GM21423 (cell line): ENCODE data around the gene ZC3H12A.
A peak's percentile ranks its signal among the peaks of the same experiment; 100 is the strongest.

Source experiments
- ATAC-seq: cut with Tn5 transposase; IDR thresholded peaks from one replicate; pipeline ENCODE4 v1.9.1; 2021; ENCODE audit warnings: mild to moderate bottlenecking, moderate library complexity; ENCODE audit not compliant: unreplicated experiment

The ZC3H12A gene

DNA sequence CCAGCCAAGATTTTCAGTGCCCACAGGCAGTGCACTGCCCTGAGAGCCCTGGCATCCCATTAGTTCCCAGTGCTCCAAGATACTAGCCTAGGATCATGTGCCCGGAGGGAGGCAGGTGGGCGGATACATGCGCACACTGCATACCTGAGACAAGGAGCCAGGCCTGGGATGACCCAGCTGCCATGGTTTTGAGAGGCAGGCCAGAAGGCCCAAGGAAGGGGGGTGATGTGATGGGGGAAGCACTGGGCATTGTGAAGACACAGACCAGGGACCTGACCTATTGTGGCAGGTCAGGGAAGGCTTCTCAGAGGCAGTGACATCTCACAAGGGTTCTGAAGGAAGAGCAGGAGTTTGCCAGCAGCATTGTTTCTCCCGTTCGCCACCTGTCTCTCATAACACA lies 3.6 kb downstream of the ZC3H12A start:
- no peak for ATAC-seq

GRCh38 chr1:37478451-37478881 lies 4.1 kb downstream of the ZC3H12A start:
- no peak for ATAC-seq

DNA sequence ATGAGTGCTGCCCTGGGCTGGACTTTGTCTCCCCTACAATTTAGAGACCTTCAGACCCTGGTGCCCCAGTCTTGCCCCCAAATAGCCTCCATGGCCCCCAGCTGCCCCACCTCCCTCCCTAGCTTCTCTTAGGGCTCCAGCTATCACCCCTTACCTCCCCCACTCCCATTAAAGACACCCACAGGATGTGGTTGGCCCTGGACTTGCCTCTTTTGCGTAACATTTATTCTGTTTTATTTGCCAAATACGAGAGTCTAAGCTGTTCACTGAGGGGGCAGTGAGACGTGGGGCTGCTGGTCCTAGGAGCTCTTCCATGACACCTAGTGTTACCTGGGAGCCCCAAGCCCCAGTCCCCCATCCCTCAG lies 4.5 kb downstream of the ZC3H12A start:
- ATAC-seq = no peak

DNA sequence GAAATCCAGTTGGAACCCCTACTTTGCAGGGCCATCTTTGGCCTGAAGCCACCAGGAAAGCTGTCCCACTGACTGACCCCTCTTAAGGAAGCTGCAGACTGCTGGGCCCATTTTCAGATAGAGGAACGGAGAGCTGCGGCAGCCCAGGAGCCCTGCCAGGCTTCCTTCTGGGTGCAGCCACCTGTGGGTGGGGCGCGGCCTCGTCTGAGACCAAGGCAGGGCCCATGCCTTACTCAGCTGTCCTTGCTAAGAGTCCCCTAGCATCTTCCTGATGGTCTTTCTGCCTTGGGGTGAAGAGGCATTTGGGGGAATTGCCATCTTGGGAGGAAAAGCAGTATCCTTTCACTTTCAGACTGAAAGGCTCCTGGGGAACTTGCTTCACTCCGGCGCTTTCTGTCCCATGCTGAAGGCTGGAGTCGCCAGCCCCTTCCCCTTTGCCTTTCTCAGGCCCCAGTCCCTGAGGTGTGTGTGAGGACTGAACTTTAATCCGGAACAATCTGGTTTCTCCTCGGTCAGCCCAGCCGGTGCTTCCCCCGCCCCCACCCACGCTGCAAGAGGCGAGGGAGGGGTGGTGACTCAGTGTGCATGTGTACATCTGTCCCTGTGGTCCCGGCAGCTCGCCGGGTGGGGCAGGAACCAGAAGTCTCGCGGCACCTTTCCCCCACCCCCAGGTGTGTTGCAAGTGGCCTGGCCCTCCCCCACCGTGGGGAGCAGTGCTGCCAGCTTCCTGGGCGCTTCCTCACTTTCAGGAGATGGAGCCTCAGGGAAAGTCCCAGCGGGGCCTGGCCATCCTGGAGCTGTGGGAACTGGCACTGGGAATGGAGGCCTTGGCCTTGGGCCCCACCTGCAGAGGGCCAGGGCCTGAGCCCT lies 5.1 kb downstream of the ZC3H12A start:
- ATAC-seq = peak; percentile 38

- no peak for ATAC-seq
Measured at GRCh38 chr1:37480125-37480466, 5.7 kb downstream of the ZC3H12A start.

- no peak for ATAC-seq
Measured at GRCh38 chr1:37480581-37481288, 6.4 kb downstream of the ZC3H12A start.

DNA sequence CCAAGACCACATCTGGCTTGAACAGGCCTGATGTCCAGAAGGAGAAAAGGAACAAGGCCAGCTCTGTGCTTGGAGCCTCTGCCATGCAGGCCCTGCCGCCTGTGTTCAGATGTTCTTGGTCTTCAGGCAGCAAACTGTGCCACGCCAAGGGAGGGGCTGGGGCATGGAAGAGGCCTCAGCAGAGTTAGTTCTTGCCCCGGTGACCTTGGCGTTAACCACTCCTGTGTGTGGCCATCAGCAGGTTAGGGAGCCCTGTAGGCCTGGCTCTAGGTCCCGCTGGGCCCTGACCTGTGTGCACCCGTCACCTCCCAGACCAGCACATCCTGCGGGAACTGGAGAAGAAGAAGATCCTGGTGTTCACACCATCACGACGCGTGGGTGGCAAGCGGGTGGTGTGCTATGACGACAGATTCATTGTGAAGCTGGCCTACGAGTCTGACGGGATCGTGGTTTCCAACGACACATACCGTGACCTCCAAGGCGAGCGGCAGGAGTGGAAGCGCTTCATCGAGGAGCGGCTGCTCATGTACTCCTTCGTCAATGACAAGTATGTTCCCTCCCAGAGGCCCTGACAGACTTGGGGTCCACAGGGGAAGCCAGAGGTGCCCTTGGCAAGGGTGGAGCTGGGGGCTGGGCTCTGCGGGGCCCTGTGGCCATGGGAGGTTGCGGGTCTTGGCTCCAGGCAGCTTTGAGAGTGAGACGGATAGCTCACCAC lies 7.1 kb downstream of the ZC3H12A start:
- no peak for ATAC-seq

- ATAC-seq = no peak
Measured at GRCh38 chr1:37482004-37482785, 7.8 kb downstream of the ZC3H12A start.

- no peak for ATAC-seq
Measured at GRCh38 chr1:37482796-37483744, 8.7 kb downstream of the ZC3H12A start.

DNA sequence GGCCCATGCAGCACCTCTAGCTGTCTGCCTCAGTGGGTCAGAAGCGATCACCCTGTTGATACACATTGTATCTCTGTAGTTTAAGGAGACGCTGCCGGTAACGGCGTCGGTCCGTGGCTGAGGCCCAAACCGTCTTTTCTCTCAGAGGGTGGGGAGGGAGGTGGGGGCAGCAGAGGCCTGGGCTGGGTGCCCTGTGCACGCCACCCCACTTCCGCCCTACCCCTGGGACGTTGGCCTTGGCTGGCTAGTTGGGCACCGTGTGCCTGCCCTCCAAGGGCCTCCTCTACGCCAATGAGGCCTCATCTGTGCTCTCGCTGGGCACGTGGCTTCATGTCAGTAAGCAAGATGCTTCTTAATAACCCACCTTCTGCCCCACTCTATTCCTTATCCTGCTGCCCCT lies 9.4 kb downstream of the ZC3H12A start:
- no peak for ATAC-seq

DNA sequence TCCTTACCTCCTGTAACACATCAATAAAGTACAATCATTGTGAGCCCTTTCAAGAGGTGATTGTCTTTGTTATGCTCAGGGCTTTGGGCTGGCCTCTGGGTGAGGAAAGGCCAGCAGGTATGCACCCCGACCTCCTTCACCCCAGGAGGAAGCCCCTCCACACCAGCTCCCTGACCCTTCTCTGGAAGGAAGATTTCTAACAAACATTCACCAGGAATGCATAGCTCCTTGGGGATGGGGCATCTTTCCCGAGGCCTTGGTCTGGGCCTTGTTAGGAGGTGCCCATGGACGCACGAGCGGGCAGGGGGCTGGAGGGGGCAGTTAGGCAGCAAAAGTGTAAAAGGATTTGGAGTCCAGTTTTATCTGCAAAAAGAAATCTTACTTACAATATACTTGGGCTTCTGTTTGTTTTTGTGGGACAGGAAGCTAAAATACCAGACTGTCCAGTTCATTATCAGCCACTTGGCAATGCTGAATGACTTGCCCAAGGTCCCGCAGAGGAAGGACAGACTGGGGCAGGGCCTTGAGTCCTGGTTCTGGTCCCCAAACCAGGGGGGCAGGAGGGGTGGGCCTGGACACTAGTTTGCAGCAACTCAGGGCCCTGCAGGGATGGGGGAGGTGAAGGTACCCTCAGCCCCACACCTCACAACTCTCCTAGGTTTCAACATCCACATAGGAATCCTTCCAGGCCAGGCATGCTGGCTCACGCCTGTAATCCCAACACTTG lies 10.1 kb downstream of the ZC3H12A start:
- ATAC-seq = no peak

- ATAC-seq = no peak
Measured at GRCh38 chr1:37485902-37486679, 11.7 kb downstream of the ZC3H12A start.

DNA sequence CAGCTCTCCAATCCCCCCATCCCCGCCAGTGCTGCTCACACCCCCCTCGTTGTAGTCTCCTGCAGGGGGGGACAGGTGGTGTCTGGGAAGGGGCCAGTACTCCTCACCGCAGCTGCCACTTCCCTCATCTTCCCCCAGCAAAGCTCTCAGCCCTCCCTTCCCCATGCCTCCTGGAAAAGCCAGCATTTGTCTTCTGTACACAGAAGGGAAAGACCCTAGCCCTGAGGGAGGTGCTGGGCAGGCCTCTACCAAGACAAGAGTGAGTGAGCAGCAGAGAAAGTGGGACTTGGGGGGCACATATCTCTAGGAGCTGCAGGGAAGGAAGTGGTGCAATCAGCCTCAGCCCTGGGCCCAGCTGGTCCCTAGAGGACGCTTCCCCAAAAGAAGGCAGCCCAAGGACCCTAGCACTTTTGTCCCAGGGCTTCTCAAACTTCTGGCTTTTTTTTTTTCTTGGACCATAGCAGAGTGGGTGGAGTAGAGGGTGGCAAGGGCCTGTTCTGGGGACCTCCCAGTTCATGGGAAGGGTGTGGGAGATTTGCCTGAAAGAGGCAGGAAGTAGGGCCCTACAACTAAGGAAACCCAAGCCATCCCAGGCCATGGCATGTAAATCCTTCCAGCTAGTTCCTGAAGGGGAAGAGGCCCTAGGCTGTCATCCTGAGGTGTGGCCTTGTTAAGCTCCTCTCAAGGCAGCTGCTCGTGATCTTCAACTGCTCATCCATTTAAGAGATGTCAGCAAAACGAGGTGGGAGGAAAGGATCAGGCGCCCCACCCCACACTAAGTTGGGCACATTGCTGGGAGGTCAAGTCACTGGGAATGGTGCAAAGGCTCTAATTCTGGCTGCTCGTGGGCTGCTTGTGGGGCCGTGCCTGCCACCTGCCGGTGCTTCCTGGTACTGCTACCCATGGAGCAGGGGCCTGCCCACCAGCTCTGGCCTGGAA lies 12.6 kb downstream of the ZC3H12A start:
- ATAC-seq = no peak

DNA sequence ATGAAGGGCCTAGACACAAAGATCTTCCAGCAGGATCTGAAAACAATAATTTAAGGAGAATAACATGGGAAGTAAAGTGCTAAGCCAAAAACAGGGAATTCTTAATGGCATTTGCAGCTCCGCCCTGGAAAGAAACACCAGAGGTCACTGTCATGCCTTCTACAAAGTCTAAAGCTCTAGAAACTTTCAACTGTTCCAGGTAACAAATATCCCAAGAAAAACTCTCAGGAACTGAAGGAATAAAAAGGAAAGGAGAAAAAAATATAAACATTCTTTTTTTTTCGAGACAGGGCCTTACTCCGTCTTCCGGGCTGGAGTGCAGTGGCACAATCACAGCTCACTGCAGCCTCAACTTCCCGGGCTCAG lies 13.2 kb downstream of the ZC3H12A start:
- no peak for ATAC-seq

GRCh38 chr1:37493336-37494098 lies 19.1 kb downstream of the ZC3H12A start:
- no peak for ATAC-seq

- no peak for ATAC-seq
Measured at GRCh38 chr1:37495875-37496274, 21.5 kb downstream of the ZC3H12A start.

DNA sequence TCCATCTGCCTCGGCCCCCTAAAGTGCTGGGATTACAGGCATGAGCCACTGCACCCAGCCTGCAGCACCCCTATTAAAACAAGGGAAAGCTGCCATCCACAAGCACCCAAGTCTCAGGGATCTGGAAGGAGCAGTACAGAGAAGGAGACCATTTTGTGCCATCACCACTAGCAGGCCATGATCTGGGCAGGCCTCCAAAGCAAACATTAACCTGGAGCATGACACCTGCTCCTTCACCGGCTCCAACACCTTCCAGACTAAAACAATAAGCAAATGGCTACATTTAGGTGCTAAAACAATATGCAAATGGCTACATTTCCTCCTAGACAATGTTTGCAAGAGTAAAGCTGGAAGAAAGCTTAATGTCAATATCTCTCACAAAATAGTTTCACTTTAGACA lies 23.5 kb downstream of the ZC3H12A start:
- ATAC-seq = no peak
